Activated T-cell treated with anti-CD3 and anti-CD28 coated beads for 48 hours (primary cell): Measurements from ENCODE around the gene ENTHD1.
A peak's percentile ranks its signal among the peaks of the same experiment; 100 is the strongest.
"Not testable (repeated sequence)": the region's sequence is repeated elsewhere in the genome, so short reads cannot be mapped to it uniquely, and the experiment has no call there.

Experiments
- DNase-seq: peaks from one replicate; pipeline ENCODE4 v3.0.0-alpha.2; 2020; ENCODE audit warnings: low read depth

Gene ENTHD1

DNA sequence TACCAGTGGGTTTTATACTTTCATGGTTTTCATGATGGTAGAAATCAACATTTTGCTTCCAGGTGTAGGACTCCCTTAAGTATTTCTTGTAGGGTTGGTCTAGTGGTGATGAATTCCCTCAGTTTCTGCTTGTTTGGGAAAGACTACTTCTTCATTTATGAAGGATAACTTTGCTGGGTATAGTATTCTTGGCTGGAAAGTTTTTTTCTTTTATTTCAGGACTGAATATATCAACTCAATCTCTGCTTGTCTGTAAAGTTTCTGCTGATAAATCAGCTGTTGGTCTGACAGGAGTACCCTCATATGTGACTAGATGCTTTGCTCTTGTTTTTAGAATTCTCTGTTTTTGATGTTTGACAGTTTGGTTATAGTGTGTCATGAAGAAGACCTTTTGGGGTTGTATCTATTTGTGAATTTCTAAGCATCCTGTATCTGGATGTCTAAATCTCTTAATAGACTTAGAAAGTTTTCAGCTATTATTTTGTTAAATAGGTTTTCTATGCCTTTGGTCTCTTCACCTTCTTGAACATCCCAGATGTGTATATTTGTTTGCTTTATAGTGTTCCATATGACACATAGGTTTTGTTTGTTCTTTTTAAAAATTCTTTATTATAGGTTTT is 95.9 kb downstream of the ENTHD1 start:
- DNase-seq = no peak

DNA sequence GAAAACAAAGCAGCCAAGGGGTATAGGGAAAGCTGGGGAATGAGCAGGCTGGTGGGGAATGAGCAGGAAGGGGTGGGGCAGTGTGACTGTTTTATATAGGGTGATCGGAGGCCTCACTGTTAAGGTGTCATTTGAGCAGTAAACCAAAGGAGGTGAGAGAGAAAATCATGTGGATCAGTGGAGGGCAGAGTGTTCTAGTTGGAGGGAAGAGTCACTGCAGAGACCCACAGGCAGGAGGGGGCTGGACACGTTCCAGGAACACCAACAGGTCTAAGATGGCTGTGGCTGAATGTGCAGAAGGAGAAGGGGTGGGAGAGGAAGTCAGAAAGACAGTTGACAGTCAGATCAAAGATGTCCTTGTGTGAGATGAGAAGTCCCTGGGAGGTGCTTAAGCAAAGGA is 103.8 kb downstream of the ENTHD1 start:
- no peak for DNase-seq

DNA sequence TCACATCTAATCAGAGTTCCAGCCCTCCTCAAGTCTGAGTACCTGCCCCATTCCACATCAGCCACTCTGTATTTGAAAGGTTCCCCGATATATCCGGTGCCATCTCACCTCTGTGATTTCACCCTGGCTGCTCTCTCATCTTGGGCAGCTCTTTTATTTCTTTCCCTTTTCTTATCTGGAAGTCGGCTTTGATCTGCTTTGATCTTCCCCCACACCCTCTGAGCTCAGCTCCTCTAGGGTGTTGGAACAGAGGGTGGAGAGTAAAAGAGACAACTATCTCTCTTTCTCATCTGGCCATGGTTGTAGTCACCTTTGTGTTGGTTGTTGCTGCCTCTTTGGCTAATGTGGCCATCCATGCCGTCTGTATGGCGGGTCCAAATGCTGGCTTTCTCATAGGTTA is 108.3 kb downstream of the ENTHD1 start:
- no peak for DNase-seq

DNA sequence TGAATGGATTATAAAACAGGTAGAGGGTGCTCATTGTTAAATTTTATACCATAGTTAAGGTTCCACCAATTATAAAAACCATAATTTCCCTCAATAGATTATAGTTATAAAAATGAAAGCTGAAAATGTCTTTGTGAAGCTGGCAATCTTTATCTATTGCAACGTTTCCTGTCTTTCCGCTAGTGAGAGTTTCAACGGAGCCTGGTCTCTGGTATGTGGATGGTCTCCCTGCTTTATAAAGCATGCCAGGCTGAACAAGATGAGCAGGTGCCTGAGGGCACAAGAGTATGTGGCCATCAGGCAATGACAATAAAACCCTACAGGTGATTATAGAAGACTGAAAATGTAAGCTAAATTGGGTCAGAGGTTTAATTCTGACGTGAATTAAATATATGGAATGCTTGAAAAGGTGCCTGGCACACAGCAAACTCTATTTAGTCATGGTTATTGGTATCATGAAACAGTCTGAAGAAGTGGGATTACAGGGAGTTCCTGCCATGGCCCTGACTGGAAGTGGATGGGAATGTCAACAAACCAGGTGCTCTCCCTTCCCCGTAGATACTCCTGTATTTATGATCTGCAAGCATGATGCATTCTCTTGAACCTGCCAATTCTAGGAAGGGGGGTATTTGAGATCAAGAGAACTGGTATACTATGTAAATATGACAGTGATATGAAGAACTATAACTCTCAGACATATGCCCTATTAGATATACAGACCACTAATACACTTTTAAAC is 115.7 kb downstream of the ENTHD1 start:
- no peak for DNase-seq

DNA sequence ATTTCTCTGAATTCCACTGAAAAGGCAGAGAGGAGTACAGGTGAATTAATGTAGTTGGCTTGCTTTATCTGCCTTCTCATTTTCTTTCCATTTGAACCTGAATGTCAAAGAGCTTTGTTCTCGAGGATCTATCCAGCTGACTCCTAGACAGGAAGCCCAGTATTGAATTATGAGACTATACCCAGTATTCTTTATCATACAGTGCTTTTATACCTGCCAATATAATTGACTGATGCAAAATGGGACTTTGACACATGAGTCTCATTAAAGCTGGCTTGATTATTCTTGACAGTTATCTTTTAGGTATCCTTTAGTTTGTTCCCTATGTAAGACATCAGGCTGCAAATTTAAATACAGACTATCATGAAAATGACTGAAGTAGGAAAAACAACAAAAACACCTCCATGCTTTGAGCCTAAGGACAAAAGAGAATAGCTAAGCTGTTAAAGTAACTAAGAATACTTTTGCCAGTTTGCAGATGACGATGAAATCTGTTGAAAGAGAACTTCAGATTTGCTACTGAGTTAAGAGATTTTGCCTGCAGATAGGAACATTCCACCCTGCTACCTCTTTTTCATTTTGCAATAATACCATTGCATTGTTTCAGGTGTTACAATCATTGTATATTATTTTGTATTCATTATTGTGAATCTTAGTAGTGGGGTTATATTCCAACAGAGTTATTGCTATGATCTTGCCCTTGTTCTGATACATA is 117.1 kb downstream of the ENTHD1 start:
- no peak for DNase-seq

DNA sequence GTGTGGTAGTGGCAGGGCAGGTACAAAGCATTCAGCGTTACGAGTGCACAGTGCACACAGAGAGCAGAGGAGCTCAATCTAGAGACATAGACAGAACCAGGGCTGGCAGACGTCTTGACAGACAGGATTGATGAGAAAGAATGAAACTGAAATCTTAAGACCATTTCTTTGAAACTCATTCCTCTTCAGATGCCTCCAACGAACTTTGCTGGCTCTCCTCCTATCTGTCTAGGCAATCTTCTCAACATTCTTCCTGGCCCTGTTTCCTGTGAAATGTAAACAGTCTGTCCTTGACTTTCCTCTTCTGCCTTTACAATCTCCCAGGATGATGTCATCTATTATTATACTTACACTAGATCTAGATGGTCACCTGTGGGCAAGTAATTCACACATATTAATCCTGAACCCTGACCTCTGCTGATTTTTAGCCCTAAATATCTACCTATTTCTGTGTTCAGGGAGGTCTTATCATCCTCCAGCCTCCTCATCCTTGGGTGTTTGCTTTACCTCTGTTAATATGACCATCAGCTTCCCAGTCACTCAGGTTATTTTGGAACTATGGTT is 119.5 kb downstream of the ENTHD1 start:
- DNase-seq = peak; percentile 4

DNA sequence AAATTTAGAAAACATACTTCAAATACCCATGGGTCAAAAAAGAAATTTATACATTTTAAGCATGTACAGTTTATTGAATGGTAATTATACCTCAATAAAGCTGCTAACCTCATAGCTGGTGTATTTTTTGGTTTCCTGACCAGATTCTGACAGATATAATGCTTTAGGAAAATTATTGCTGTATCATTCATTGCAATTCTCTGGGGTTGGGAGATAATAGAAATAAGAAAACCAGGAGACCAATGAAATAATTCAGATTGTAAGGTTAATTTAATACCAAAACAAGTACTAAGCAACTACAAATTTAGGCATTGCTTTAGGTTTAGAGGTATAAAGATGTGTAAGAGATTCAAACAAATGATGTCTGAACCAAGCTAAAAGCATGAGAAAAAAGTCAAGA is 120.1 kb downstream of the ENTHD1 start:
- DNase-seq = no peak

DNA sequence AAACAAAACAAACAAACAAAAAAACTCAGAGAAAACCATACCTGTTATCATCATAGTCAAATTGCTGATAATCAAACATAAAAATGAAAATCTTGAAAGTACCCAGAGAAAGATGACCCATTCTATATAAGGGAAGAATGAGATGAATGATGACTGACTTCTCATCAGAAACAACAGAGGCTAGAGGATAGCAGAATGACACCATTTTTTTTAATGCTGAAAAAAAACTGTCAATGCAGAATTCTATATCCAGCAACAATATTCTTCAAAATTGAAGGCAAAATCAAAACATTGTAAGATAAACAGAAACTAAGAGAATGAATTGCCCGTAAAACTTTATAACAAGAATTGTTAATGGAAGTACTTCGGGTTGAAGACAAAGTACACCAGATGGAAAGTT is 122.1 kb downstream of the ENTHD1 start:
- no peak for DNase-seq

DNA sequence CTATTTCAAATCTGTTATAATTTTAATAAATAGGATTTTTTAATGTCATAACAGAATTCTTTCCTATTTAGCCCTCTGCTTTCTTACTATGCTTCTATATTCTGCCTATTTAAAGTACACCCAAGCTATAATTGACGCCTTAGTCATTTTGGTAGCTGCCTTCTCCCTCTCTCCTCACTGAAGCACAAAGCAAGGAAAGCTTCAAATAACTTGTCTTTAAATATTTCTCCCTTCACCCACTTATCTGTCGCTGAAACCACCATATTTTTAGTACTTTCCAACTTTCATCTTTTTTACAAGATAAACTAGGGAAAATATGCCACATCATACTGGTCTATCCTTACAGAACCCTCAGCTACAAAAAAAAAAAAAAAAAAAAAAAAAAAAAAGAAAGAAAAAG is 127.9 kb downstream of the ENTHD1 start:
- DNase-seq = no peak

DNA sequence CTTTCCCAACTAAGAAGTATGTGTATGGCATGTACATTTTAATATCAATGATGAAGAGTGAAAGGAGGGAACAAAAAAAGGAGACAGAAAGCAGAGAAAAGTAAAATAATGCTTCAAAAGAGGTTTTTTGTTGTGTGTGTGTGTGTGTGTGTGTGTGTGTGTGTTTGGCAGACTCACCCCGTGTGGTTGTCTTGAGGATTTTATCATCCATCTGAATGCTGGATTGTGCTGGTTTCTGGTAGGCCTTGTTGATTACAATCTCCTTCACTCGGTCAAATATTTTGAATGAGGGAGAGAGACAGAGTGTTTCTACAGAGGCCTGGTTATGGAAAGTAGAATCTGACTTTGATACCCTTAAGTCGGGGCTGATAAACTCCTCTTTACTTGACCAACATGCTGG is 128.5 kb downstream of the ENTHD1 start:
- DNase-seq = no peak

DNA sequence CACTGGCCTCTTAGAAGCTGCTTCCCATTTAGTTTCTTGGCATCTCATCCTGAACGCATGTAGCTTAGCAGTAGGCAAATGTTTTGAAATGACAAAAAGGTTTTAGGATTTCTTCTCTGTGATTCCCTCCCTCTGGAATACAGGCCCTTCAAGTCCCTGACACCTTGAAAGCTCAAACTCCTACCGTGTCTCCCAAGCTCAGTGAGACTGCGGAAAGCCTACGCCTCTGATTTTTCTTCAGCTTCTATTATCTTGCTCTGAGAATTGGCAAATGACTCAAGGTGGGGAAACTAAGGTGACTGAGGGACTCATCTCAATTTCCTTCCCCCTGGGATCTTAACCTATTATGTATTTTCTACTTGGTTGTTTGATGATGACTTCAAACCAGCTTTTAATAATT is 130.3 kb downstream of the ENTHD1 start:
- no peak for DNase-seq

DNA sequence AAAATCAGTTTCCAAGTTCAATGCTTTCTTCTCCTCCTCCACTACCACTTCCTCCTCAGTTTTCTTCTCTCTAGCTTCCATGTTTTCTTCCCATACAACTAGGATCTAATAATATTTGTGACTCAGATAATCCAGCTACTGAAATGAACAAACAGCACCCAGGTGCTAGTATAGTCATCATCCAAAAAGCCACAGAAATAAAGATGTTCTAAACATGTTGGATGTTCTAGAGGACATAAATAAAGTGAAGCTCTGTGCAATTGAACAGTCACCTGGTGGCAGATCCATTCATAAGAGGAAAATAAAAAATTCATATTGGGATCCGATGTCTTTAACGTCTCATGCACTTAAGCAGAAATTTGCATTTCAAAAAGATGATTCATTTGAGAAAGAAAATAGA is 142.8 kb downstream of the ENTHD1 start:
- no peak for DNase-seq

DNA sequence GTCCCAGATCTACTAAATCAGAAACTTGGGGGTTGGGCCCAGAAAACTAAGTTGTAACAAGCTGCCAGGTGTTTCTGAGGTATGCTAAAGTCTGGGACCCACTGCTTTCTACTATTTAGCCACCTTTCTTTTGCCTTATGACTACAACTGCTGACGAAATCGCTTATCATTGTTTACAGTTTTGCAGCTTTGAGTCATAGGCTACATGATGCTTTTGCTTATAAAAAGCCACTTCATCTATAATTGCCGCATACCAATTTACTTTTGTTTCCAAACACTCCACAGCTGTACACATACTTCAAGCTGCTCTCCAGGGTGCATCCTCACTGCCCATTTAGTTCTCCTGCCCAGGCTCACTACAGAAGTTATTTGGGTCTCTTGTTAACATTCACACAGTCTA is 144.7 kb downstream of the ENTHD1 start:
- DNase-seq = no peak

DNA sequence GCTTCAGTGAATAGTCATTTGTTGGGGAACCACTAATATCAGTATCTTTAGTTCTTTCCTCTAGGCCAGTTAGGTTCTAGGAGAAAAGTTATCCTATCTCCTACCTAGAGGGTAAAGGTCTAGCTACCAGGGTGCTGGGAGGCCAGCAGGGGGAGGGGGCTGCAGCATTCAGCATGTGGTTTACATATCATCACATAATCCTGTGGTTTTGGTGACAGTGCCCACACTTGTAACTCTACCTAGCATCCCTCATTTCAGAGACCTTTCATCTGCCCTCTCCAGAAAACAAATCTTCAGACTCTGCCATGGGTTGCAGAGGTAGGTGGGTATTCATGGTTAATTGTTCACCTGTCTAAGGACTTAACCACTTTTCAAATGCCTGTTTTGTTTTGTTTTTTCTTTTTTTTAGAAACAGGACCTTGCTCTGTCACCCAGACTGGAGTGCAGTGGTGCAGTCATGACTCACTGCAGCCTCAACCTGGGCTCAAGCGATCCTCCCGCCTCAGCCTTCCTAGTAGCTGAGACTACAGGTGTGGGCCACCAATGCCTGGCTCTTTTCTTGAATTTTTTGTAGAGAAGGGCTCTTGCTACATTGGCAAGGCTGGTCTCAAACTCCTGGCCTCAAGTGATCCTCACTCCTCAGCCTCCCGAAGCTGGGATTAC is 146.8 kb downstream of the ENTHD1 start:
- no peak for DNase-seq

DNA sequence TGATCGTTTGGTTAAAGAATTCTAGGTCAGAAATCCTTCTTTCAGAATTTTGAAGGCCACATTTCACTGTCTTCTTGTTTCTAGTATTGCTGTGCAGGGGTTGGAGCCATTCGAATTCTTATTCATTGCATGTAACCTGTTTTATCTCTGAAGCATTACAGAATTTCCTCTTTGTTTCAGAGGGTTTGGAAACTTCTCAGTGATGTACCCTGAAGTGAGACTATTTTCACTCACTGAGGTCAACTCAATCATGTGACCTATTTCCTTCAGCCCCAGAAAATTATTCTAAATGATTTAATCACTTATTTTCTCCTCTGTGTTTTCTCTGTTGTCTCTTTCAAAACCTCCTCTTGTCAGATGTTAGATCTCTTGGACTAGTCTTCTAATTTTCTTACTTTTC is 147.8 kb downstream of the ENTHD1 start:
- no peak for DNase-seq

DNA sequence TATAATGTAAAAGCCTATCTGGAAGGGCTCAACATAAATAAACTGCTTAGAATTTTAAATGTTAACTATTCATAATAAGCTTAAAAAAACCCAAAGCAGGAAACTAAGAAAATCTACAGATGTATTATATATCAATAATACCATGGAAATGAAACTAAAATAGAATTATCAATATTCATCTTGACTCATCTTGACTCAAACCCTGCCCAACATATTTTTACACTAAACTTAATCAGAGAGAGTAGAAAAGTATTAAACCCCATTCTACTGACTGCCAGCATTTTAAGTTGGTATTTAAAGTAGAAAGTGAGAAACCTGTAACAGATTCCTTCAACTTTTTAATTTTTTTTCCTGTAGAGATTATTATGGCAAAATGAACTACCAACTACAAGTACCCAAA is 149.2 kb downstream of the ENTHD1 start:
- no peak for DNase-seq

DNA sequence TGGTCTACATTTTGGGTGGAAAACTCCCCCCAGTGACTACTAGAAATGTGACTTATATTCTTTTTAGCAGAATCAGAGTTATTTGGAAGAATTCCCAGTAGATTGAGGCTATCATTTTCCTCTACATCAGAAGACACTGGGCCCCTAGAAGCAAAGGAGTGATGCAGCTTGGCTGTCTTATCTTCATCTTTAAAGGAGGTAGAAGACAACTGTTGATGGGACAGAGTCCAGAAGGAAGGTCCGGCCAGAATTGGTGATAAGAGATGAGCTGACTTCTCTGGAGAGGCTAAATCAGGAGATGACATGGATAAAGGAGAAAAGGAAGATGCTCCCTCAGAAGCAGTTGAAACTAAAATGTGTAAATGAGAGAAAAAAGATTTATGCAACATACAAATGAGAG is 149.6 kb downstream of the ENTHD1 start:
- no peak for DNase-seq

DNA sequence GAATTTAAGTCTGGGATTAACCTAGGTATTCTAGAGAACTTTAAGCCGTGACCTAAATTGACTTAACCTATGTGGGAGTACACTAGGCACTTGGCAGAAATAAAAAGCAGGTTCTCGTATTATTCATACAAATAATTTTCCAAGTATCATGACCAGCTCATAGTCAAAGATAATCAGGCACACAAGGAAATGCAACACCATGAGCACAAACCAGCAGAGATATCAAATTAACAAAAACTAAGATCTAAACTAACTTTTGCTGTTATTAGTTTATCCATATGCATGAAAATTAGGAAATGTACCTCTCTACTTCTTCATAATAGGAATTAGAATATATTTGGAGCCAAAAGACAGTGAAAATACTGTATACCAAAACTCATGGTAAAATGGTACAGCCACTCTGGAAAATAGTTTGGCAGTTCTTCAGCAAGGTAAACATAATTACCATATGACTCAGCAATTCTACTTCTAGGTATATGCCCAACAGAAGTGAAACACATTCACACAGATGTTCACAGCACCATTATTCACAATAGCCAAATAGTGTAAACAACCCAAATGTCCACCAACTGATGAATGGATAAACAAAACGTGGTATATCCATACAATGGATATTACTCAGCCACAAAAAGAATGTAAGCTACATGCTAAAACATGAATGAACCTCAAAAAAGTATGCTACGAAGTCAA is 154.1 kb downstream of the ENTHD1 start:
- no peak for DNase-seq

DNA sequence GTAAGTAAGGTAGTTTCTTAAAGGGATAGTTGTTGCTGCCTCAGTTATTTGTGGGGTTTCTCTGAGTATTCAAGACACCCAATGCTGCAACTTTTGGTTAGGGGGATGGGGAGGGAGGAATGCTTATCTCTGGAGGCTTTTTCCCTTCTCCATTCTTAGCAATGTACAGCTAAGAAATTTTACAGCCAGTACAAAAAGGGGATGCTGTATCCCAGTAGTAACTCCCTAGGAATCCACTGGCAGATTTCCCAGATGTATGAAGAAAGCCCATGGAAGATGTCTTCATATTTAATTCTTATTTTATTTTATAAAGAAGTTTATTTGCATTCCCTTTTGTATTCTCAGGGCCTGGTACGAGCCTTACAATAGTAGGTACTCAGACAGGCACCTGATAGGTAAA is 154.8 kb downstream of the ENTHD1 start:
- no peak for DNase-seq

DNA sequence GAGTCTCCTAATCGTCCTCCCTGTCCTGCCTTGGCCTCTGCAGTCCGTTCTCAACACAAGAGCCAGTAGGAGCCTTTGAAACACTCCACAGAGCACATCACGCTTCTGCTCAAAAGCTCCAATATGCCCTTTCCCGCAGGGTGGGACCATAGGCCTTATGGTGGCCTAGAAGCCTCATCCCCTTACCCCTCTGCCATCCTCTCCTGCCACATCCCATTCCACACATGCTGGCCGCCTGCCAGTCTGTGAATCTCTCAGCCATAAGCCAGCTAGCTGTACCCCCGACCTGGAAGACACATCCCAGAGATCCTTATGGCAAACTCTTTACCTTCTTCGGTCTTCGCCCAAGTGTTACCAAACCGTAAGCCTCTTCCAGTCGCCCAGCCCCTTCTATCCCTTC is 157.8 kb downstream of the ENTHD1 start:
- no peak for DNase-seq

DNA sequence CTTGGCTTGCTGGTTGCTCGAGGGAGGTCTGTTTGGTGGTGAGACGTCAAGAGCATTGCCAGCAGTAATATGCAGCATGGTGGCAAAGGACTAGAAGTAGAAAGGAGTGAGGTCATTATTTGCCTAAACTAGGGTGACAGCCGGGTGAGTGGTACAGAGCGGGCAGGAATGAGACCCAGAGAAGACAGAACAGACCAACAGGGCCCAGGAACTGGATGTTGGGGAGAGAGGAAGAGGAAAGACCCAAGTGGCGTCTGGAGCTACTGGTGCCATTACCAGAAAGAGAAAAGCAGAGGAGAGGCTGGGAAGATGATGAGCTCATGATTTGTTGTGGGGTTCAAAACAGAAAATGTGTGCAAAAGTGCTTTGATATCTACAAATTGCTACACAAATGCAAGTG is 158.7 kb downstream of the ENTHD1 start:
- DNase-seq = no peak

DNA sequence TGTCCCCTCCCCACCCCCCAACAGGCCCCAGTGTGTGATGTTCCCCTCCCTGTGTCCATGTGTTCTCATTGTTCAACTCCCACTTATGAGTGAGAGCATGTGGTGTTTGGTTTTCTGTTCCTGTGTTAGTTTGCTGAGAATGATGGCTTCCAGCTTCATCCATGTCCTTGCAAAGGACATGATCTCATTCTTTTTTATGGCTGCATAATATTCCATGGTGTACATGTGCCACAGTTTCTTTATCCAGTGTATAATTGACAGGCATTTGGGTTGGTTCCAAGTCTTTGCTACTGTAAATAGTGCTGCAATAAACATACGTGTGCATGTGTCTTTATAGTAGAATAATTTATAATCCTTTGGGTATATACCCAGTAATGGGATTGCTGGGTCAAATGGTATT is 159.5 kb downstream of the ENTHD1 start:
- not testable (repeated sequence) for DNase-seq
